ENCODE results near the gene DAGLB.
"Not testable (repeated sequence)": the region's sequence is repeated elsewhere in the genome, so short reads cannot be mapped to it uniquely, and the experiment has no call there.

The DAGLB gene

DNA sequence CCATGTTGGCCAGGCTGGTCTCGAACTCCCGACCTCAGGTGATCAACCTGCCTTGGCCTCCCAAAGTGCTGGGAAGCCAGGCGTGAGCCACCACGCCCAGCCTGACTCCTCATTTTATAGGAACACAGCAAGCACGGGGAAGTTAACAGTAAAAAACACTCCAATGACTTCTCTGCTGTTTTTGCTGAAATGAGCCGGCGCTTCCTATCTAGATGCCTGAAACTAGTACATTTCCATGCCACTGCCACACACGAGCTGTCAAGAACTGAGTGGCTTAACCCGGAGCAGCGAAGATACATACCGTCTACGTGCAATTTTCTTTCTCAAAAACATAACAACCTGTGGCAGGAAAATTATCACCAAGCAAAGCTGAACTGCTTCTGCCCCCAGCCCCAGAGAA lies 16.8 kb downstream of the DAGLB start:
- no peak for DNase-seq (ENCODE audit: low spot score)

DNA sequence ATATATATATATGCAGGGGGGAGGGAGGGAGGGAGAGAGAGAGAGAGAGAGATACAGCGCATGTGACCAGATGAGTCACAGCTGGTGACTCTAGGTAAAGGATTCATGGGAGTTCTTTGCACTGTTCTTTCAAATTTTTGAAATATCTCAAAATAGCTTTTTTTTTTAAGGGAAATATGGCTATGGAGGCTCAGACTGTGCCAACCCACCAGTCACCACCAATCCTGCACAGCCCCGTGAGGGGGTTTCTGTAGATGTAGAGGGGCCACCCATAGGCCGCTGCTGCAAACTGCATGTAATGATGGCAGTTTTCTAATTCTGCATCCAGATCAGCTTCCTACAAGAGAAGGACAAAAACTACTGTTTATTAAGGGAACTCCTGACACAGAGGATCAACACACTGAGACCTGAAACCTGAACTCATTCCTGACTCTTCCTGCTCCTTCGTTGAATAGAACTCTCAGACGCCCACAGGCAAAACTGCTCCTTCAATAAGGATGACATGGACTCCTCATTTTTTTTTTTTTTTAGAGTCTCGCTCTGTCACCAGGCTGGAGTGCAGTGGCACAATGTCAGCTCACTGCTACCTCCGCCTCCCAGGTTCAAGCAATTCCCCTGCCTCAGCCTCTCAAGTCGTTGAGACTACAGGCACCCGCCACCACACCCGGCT lies 17.3 kb downstream of the DAGLB start:
- DNase-seq (ENCODE audit: low spot score), result peak; percentile 37

DNA sequence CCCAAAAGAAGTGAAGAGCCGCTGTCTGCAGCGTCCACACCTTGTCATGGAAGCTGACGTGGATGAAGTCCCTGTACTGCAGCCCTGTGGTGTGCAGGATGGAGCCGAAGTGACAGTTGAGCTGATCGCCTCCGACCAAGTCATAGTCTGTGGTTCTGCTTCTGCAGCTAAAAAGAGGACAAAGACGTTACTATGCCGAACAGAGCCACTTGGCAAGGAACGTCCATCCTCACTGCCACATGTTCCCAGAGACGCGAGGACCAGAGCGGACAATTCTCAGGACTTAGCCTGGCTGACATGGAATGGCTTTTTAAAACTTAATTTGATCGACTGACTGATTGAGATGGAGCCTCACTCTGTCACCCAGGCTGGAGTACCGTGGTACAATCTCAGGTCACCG lies 21.8 kb downstream of the DAGLB start:
- DNase-seq (ENCODE audit: low spot score), result peak; percentile 61

DNA sequence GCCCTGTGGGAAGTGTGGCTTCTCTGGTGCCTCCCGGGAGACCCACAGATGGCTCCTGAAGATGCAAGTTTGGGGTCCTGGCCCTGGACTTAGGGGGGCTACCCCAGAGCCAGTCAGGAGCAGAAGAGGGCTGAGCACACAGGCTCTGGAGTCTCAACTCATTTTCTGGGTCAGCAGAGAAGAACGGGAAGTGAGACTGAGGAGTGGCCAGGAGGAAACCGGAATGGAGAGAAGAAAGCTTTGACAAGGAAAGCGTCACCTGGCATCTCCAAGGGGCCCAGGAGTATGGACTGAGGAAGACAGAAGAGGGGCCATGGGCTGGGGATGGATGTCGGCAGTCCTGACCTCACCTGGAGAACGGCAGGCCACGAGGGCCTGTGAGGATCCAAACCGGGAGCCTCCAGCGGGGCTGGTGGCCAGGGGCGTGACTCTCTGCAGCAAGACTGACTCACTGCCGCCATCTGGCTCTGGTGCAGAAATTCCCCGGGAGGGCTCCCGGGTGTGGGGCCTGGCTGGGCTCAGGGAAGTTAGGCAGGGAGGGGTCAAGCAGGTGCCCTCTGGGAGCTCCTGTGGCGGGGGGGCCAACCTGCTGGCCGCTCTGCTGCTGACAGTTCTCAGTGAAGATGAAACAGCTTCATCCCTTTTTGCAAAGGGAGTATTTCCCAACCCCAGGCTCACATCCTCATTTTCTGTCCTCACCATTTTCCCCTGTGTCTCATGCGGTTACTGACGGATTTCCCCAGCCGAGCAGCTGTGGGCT lies 23.6 kb downstream of the DAGLB start:
- peak; percentile 58 for DNase-seq (ENCODE audit: low spot score)

DNA sequence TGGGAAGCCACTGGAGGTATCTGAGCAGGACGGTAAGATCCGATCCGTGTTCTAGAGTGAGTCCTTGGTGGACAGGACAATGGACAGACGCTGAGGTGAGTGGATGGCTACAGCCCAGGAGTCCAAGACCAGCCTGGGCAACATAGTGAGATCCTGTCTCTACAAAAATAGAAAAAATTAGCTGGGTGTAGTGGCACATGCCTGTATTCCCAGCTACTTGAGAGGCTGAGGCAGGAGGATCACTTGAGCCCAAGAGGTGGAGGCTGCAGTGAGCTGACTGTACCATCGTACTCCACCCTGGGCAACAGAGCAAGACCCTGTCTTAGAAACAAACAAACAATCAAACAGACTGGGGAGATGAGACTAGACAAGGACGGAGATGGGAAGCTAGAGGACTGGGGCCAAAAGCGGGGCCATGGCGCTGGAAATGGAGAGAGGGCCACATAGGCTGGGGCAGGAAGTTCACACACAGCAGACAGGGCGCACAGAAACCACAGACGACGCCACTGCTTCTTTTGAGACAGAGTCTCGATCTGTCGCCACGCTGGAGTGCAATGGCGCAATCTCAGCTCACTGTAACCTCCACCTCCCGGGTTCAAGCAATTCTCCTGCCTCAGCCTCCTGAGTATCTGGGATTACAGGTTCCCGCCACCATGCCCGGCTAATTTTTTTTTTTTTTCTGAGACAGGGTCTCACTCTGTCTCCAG lies 24.7 kb downstream of the DAGLB start:
- DNase-seq (ENCODE audit: low spot score), result peak; percentile 55

DNA sequence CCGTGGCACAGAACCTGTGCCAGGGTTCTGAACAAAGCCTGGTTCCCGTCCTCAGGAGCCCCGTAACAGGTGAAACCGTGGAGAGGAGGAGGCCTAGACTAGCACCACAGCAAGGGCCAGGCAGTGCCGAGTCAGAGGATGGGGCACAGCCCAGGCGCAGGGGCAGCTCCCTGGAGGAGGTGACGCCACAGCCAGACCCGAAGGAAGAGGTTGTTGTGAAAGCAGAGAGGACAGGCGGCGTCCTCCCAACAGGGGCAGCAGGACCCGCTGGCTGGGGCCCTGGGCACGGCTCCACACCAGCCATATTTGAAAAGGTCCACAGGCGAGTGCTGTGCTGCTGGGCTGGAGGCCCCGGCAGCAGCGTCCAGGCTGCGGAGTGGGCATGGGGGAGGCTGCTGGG lies 25.7 kb downstream of the DAGLB start:
- DNase-seq (ENCODE audit: low spot score), result no peak

DNA sequence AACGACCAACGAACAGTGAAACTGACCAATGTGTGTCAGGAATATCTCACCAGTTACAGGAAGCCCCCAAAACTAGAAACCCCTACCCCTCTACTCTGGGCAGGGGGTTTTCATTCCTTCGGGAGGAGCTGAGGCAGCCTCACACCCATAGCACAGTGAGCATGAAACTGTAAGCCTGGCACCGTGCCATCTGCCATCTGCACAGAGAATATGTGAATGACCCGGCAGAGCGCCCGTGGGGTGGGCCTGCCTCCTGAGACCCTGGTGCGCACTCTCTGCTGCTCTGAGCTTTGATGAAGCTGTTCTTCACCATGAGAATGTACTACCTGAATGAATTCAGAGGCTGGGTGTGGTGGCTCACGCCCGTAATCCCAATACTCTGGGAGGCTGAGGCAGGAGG lies 27.1 kb downstream of the DAGLB start:
- no peak for DNase-seq (ENCODE audit: low spot score)

DNA sequence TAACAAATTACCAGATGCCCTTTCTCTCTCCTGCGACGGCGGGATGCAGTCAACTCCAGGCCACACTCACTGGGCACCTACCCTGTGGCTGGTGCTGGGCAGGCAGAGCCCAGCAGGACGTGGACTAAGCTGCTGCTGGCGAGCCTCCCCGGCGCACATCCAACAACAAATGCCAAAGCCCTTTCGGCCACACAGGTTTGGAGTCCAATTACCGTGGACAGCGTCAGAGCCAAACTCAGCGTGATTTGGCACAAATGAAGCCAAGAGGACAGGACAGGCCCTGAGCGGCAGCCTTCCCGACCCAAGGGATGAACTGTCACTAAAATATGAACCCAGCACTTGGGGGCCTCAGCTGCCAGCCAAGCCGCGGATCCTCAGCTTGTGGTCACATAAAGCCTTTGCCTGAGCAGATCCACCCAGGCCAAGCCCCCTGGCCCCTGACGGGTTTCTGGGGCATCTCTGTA lies 28.4 kb downstream of the DAGLB start:
- DNase-seq (ENCODE audit: low spot score), result peak; percentile 78

DNA sequence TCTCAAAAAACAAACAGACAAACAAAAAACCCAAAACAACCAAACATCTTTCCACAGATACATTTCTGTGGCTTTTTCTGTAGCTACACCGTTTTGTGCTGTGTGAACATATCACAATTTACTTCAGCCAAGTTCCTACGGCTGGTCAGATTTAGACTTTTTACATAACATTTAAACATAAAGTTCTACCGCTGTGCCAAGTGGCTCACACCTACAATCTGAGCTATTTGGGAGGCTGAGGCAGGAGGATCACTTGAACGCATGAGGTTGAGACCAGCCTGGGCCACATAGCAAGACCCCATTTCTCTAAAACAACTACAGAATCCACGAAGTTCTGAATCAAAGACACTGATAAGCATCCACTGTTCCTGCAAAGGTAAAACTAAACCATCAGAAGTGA lies 30.3 kb downstream of the DAGLB start:
- no peak for DNase-seq (ENCODE audit: low spot score)

DNA sequence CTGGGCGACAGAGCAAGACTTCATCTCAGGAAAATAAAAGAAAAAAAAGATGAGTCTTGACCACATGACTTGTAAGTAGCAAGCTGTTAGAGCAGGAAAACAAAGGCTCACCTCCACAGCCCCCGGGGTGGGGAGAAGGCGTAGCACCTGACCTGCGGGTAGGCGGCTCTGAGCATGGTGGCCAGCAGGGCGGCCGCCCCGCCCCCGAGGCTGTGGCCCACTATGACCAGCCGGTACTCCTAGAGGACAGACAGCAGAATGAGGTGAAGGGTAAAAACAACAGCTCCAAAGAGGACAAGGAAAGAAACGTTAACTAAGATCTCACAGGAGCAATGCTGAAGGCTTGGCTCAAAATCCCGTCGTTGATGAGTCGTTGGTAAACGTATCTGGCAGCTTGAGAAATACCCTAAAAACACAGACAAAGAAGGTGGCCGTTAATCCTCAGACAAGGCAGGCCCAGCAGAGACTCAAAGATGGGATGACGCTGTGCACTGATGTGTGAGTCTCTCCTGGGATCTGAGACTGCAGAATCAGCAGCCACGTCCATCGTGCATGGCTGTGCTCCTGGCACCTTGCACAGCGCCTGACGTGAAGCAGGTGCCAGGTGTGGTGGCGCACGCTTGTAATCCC lies 31.1 kb downstream of the DAGLB start:
- no peak for DNase-seq (ENCODE audit: low spot score)

DNA sequence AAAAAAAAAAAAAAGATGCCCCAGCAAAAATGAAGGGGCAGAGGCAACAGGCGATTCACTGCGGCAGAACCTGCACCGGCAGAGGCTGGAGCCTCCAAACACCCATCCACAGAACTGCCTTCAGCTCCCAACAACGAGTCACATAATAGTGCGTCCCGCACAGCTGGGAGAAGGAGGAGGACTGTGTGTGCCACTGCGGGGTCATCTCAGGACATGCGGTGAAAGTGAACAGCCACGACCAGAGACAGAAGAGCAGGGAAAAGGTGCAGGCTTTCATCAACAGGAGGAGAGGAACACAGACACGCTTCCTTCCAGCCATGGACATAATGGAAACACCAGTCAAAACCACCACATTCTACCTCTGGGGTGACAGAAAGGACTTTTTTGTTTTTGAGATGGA lies 34.1 kb downstream of the DAGLB start:
- DNase-seq (ENCODE audit: low spot score), result no peak

DNA sequence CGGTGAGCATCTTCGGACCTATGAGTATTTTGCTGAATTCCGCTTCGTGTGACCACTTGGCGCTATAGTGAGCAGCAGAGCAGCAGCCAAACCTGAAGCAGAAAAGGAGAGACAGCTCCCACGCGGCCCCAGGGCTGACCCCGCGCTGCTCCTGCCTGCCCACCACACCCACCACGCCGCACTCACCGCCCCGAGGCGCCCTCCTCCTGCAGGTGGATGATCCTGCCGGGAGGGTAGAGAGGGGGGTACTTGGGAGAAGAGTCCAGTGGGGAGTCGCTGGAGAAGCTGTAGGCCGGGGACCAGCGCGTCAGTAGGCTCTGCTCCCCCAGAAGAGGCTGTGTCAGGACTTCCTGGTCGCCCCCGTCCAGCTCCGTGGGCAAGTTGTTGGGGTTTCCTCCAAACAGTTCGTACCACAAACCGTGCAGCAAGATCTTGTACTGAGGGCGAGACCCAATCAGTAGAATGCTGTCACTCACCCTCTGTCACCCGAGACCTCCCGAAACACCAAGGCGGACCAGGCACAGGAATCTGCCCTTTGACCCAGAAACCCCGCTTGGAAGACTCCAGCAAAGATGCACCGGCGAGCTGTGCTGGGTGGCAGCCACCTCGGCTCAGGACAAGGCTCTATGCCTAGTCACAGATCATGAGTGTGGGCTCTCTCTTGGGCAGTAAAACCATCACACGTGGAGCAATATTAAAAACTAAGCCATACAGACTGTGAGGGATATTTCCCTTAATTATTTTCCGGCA lies 37.6 kb downstream of the DAGLB start:
- no peak for DNase-seq (ENCODE audit: low spot score)

DNA sequence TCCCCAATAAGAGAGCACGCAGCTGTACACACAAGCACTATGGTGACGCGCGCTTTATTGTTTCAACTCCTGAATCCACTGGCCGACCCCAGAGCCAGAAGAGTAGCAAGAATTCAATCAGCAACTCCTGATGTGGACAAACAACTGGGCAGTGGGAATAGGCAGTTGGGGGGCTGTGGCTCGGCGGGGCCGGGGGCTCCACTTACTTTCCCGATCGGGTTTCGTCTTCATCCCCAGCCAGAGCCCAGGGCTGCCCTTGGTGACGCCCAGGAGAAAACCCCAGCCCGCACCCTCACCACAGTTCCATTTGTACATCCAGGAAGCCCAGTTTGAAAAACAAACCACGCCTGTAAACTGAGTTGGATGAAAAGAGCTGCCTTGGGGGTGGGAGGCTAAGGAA lies 38.7 kb downstream of the DAGLB start:
- DNase-seq (ENCODE audit: low spot score), result no peak

DNA sequence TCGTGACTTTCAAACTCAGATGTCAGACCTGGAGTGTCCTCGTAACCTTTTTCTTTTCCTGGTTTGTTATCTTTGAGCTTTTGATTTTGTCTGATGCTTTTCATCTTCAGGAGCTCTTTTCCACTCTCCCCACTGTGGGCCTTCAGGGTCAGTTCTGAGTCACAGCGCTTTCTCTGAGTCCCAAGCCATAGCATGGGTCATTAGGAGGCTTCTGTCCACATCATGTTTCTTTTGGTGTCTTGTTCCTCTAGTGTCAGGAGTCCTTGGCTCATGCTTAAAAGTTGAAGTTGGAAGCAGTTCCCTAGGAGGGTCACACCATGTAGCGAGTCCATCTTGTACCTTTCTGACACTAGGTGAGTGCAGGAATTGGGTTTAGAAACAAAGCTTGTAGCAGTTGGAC lies 40.3 kb downstream of the DAGLB start:
- DNase-seq (ENCODE audit: low spot score), result no peak

DNA sequence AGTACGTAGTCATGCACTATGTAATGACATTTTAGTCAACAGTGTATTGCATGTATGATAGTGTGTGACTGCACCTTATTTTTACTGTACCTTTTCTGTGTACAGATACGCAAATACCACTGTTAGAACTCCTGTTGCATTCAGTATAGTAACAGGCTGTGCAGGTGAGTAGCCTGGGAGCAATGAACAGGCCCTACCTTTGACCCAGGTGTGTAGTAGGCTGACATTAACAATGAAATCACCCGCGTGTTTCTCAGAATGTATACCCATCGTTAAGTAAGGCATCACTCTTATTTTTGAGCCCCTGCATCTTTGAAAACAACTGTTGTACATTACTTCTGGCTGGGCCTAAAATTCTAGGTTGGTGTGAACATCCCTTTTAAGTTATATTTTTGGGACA lies 41.6 kb downstream of the DAGLB start:
- no peak for DNase-seq (ENCODE audit: low spot score)

DNA sequence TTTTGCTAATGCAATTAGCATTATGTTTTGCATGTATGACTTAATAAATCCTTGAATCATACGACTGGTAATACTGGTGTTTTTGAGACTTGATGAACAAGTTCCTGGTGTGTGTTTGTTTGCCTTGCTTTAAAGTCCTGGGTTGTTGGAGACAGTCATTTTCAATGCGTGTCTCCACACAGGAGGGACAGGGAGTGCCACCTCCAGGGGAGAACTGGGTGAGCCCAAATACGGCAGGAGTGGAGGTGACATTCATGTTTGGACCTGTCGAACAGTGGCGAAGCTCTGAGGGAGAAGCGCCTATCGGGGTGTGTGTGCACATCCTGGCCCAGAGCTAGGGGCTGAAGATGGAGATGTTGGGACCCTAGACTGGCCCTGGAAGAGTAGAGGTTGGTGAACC lies 43.8 kb downstream of the DAGLB start:
- DNase-seq (ENCODE audit: low spot score), result no peak

DNA sequence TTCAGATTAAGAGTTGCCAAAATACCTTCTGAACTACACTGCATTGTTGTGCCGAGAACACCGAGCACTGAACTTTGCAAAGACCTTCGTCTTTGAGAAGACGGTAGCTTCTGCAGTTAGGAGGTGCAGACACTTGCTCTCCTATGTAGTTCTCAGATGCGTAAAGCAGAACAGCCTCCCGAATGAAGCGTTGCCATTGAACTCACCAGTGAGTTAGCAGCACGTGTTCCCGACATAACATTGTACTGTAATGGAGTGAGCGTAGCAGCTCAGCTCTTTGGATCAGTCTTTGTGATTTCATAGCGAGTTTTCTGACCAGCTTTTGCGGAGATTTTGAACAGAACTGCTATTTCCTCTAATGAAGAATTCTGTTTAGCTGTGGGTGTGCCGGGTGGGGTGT lies 45.0 kb downstream of the DAGLB start:
- no peak for DNase-seq (ENCODE audit: low spot score)

DNA sequence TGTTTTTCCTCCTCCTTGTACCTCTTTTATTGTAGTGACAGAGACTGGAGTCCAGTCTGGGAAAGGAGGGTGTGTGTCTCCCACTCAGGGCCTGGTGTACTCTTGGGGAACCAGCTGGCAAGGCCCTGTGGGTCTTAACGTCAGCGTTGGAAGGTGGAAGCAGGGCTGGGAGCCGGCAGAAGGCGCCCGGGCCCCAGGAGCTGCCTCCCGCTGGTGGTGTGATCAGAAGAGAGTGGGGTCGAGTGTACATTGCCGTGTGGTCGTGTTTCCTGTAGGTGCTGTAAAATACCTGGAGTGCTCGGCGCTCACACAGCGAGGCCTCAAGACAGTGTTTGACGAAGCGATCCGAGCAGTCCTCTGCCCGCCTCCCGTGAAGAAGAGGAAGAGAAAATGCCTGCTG lies 45.7 kb downstream of the DAGLB start:
- DNase-seq (ENCODE audit: low spot score), result no peak

DNA sequence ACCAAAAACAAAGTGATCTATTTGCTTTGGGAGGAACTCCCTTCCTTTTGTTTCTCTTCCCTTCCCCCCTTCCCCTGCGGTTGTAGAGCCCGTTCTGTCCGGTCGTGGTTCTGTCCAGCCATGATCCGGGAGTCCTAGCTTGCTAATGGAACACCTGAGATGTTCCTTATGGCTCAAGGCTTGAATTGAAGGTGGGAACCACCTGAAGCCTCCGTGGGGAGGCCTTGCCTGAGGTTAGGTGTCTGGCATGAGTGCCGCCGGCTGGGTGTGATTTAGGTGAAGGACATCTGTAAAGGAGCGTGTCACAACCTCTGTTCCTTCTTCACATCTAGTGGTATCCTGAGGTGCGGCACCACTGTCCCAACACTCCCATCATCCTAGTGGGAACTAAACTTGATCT lies 46.2 kb downstream of the DAGLB start:
- DNase-seq (ENCODE audit: low spot score), result no peak

DNA sequence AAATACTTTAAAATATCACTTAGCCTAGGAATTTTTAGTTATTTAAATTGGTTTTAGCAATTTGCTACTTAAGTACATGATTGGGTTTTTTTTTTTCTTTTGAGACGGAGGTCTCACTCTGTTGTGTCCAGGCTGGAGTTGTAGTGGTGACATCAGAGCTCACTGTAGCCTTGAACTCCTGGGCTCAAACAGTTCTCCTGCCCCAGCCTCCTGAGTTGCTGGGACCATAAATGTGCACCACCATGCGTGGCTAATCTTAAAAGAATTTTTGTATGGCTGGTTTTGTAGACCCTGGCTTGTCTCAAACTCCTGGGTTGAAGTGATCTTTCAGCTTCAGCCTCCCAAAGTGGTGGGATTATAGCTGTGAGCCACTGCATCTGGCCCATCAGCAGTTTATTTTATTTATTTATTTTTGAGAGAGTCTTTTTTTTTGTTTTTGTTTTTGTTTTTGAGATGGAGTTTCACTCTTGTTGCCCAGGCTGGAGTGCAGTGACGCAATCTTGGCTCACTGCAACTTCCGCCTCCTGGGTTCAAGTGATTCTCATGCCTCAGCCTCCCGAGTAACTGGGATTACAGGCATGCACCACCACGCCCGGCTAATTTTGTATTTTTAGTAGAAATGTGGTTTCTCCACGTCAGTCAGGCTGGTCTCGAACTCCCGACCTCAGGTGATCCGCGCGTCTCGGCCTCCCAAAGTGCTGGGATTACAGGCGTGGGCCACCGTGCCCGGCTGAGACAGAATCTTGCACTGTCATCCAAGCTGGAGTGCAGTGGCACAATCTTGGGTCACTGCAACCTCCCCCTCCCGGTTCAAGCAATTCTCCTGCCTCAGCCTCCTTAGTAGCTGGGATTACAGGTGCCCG lies 47.3 kb downstream of the DAGLB start:
- not testable (repeated sequence) for DNase-seq (ENCODE audit: low spot score)

DNA sequence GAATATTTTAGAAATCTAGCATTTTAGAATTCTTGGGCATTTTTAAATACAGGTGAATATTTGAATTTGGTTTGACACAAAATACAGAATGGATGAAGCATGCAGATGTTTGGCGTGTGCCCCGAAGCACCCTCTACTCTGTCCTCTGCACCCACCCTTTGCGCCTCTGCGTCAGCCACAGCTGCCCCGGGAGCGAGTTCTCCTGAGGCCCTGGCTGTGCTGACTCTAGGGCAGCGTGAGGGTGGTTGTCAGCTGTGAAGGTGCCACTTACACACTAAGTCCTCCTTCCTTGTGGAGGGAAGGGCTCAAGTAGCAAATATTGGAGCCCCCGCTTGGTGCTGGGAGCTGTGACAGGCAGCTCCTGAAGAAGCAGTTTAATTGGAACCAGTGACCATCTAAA lies 48.4 kb downstream of the DAGLB start:
- no peak for DNase-seq (ENCODE audit: low spot score)

All from Ammon's horn (tissue), 1 donor.